Measurements from ENCODE around the gene RP2.

The RP2 gene

GRCh38 chrX:46927718-46928117, 90.9 kb downstream of the RP2 start:
- TF ChIP-seq CTCF (IDR thresholded peaks at IDR 0.05; ENCODE audit: low read depth, low read length): no peak
- Histone ChIP-seq H3K4me3 (ENCODE audit: low read depth, low read length) (no peak overlapping the region), H3K27ac (no peak overlapping the region), H3K36me3 (no peaks in the 10 kb centered on the region), H3K27me3 (ENCODE audit: insufficient read depth, low read depth, severe bottlenecking) (no peaks in the 10 kb centered on the region), H3K9me3 (ENCODE audit: severe bottlenecking) (no peaks in the 10 kb centered on the region)
- no peak for DNase-seq

- no peak overlapping the region for H3K27ac ChIP-seq
- H3K27me3 ChIP-seq (ENCODE audit: insufficient read depth, low read depth, severe bottlenecking): no peaks in the 10 kb centered on the region
- DNase-seq: no peak
- no peaks in the 10 kb centered on the region for H3K36me3 ChIP-seq
- TF ChIP-seq CTCF (IDR thresholded peaks at IDR 0.05; ENCODE audit: low read depth, low read length): no peak
- no peaks in the 10 kb centered on the region for H3K9me3 ChIP-seq (ENCODE audit: severe bottlenecking)
- H3K4me3 ChIP-seq (ENCODE audit: low read depth, low read length): no peak overlapping the region
Measured at GRCh38 chrX:46929439-46930261, 92.8 kb downstream of the RP2 start.

All from WERI-Rb-1 (cell line).